Endothelial cell of umbilical vein (primary cell): Measurements from ENCODE around the gene ZCRB1. TPM values are rescaled to one million over a fixed set of nuclear protein-coding genes. Genes with fewer than 3 reads are reported as not detected.

Experiments used
- BruUV-seq: library from RNA; stranded (reverse); fragments of 400-500 nt; replicated peaks from 2 replicates; lab custom pipeline; 2021; lab: Mats Ljungman, UMichigan
- CTCF ChIA-PET: fragments of 300-600, 350-600 bp; sonication (Branson Sonifier 250); formaldehyde crosslinking; loops from one replicate; lab custom pipeline; 2021; ENCODE audit warnings: antibody characterized with exemption, inconsistent platforms; lab: Charles Lee
- POLR2A ChIA-PET: fragments of 300-600, 350-600 bp; sonication (Branson Sonifier 250); formaldehyde crosslinking; loops from one replicate; lab custom pipeline; 2021; ENCODE audit warnings: antibody characterized with exemption, inconsistent platforms; lab: Charles Lee
- DNase-seq: peaks from one replicate; pipeline ENCODE4 v3.0.0-alpha.2; 2011; ENCODE audit warnings: low read depth, low spot score
- FAIRE-seq: peaks from 2 replicates; lab custom pipeline; 2011; peaks lifted over from hg19 to GRCh38; lab: Jason Lieb, UNC
- H2AFZ ChIP-seq: 2 replicates; pipeline ENCODE4 v1.6.0; 2012; ENCODE audit warnings: low read depth, low read length, control low read depth, inconsistent platforms
- H3K27ac ChIP-seq: 2 replicates; pipeline ENCODE4 v1.5.1; 2011; ENCODE audit warnings: low read depth, mild to moderate bottlenecking, control low read depth, low read length, moderate library complexity; ENCODE audit not compliant: insufficient read depth
- H3K27me3 ChIP-seq, 2 experiments: 2 replicates each; pipeline versions ENCODE4 v1.6.0 to v1.6.1; 2011; ENCODE audit warnings: low read length in 2 of 2, mixed read lengths in 1 of 2; ENCODE audit not compliant: control insufficient read depth in 2 of 2, insufficient read depth in 2 of 2
- H3K36me3 ChIP-seq, 2 experiments: 2 replicates in 1 of 2; 3 replicates in 1 of 2; pipeline ENCODE4 v1.5.1; 2011; ENCODE audit warnings: low read length in 2 of 2, mild to moderate bottlenecking in 1 of 2, moderate library complexity in 1 of 2; ENCODE audit not compliant: control insufficient read depth in 2 of 2, insufficient read depth in 2 of 2; ENCODE audit errors: extremely low read depth in 1 of 2
- H3K4me1 ChIP-seq: 3 replicates; pipeline ENCODE4 v1.5.1; 2011; ENCODE audit warnings: mild to moderate bottlenecking, low read length; ENCODE audit not compliant: control insufficient read depth, insufficient read depth; ENCODE audit errors: extremely low read depth
- H3K4me2 ChIP-seq: 2 replicates; pipeline ENCODE4 v1.6.1; 2011; ENCODE audit warnings: low read length, control low read depth, mixed read lengths; ENCODE audit not compliant: insufficient read depth
- H3K4me3 ChIP-seq, 3 experiments: fragments of 200-600 bp in 1 of 3; sonication (generic), shearing (Covaris generic) in 1 of 3; replicated peaks in 1 of 3; 2 replicates each; pipeline ENCODE4 v1.5.1; 2011 to 2016; ENCODE audit warnings: control low read depth in 3 of 3, low read length in 3 of 3, mild to moderate bottlenecking in 2 of 3, inconsistent platforms in 1 of 3, low read depth in 1 of 3, moderate library complexity in 1 of 3; ENCODE audit not compliant: insufficient read depth in 1 of 3
- H3K79me2 ChIP-seq: 2 replicates; pipeline ENCODE4 v1.6.0; 2012; ENCODE audit warnings: low read length, inconsistent platforms; ENCODE audit not compliant: control insufficient read depth, insufficient read depth
- H3K9ac ChIP-seq: replicated peaks from 2 replicates; pipeline ENCODE3; 2011; ENCODE audit warnings: low read length, control low read depth; ENCODE audit not compliant: insufficient read depth; ENCODE audit errors: extremely low read depth
- H3K9me1 ChIP-seq: replicated peaks from 3 replicates; pipeline ENCODE4 v1.6.0; 2011; ENCODE audit warnings: mild to moderate bottlenecking, low read length; ENCODE audit not compliant: control insufficient read depth, insufficient read depth; ENCODE audit errors: extremely low read depth
- H3K9me3 ChIP-seq: replicated peaks from 2 replicates; pipeline ENCODE4 v1.5.1; 2012; ENCODE audit warnings: low read length, inconsistent platforms; ENCODE audit not compliant: control insufficient read depth, insufficient read depth
- H4K20me1 ChIP-seq: replicated peaks from 2 replicates; pipeline ENCODE3; 2011; ENCODE audit warnings: mild to moderate bottlenecking, low read length; ENCODE audit not compliant: control insufficient read depth, insufficient read depth; ENCODE audit errors: extremely low read depth
- EZH2 ChIP-seq: IDR thresholded peaks from 2 replicates; pipeline ENCODE4 v1.6.1; 2012; ENCODE audit warnings: borderline replicate concordance, low read depth, mild to moderate bottlenecking, moderate library complexity, low read length, inconsistent platforms; ENCODE audit not compliant: severe bottlenecking
- FOS ChIP-seq: IDR thresholded peaks from 2 replicates; pipeline ENCODE4 v1.6.1; 2011; ENCODE audit warnings: mild to moderate bottlenecking, low read length, moderate library complexity, borderline replicate concordance; ENCODE audit not compliant: insufficient read depth
- GATA2 ChIP-seq: IDR thresholded peaks from 2 replicates; pipeline ENCODE4 v1.7.0; 2011; ENCODE audit warnings: low read depth, mild to moderate bottlenecking, moderate library complexity, mixed read lengths, low read length; ENCODE audit not compliant: insufficient read length, insufficient read depth
- JUN ChIP-seq: IDR thresholded peaks from 2 replicates; pipeline ENCODE4 v1.6.1; 2011; ENCODE audit warnings: borderline replicate concordance, low read depth; ENCODE audit not compliant: insufficient read length, insufficient read depth
- MYC ChIP-seq: IDR thresholded peaks from one replicate; pipeline ENCODE4 v1.6.1; 2011; ENCODE audit warnings: mild to moderate bottlenecking, low read depth, low read length
- POLR2A ChIP-seq: IDR thresholded peaks from 2 replicates; pipeline ENCODE4 v1.6.1; 2012; ENCODE audit warnings: low read depth, mild to moderate bottlenecking, control low read depth, low read length
- dilution Hi-C: fragments of 300-500 bp; cut with MboI; formaldehyde crosslinking; loops from one replicate; pipeline ENCODE4 v1.15.0; 2019; ENCODE audit warnings: low sequenced_read_pairs; ENCODE audit not compliant: extremely low pct_ligation_motif_present
- intact Hi-C: fragments of 100-400 bp; cut with micrococcal nuclease; formaldehyde crosslinking; loops from one replicate; pipeline ENCODE4 v1.10.0; 2022
- polyA plus RNA-seq, 4 experiments: library from polyadenylated mRNA; depleted of rRNA in 3 of 4; stranded (reverse) in 3 of 4; unstranded in 1 of 4; fragments of >200 nt; gene quantifications; 2 replicates each; pipeline versions ENCODE4 v1.2.1 to v1.2.3, GENCODE V29; 2011 to 2012; ENCODE audit warnings: missing spikeins in 1 of 4
- total RNA-seq: library from RNA; stranded (reverse); gene quantifications from 2 replicates; pipeline ENCODE4 v1.2.3, GENCODE V29; 2021
- TF ChIP-seq, protein P1 (sequence below), 2 donors: IDR thresholded peaks; 1 replicate in 1 of 2; 2 replicates in 1 of 2; pipeline ENCODE4 v1.5.1; 2011; ENCODE audit warnings: low read length in 2 of 2, mild to moderate bottlenecking in 2 of 2, moderate library complexity in 2 of 2, control low read depth in 1 of 2, inconsistent platforms in 1 of 2, low read depth in 1 of 2; ENCODE audit not compliant: insufficient read depth in 1 of 2; ENCODE audit errors: extremely low read depth in 1 of 2
- TF ChIP-seq, protein P2 (sequence below): IDR thresholded peaks from 2 replicates; pipeline ENCODE4 v1.6.1; 2011; ENCODE audit not compliant: insufficient read depth, insufficient read length

ZCRB1 gene
- total and polyA plus RNA-seq, 2 donors (not counting 3 experiments of a cell fraction or from before 2014, with no cell fraction given) = 13.2 to 55.3 TPM

- TF ChIP-seq MYC (no peak), POLR2A (no peak), FOS (no peak), EZH2 (no peak), JUN (no peak), GATA2 (no peak)
- TF ChIP-seq, protein P1, sequence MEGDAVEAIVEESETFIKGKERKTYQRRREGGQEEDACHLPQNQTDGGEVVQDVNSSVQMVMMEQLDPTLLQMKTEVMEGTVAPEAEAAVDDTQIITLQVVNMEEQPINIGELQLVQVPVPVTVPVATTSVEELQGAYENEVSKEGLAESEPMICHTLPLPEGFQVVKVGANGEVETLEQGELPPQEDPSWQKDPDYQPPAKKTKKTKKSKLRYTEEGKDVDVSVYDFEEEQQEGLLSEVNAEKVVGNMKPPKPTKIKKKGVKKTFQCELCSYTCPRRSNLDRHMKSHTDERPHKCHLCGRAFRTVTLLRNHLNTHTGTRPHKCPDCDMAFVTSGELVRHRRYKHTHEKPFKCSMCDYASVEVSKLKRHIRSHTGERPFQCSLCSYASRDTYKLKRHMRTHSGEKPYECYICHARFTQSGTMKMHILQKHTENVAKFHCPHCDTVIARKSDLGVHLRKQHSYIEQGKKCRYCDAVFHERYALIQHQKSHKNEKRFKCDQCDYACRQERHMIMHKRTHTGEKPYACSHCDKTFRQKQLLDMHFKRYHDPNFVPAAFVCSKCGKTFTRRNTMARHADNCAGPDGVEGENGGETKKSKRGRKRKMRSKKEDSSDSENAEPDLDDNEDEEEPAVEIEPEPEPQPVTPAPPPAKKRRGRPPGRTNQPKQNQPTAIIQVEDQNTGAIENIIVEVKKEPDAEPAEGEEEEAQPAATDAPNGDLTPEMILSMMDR (IDR thresholded peaks at IDR 0.05; ENCODE audit: extremely low read depth in 1 of 2, insufficient read depth in 1 of 2, low read depth in 1 of 2, low read length in 2 of 2) = no peak
- TF ChIP-seq, protein P2, sequence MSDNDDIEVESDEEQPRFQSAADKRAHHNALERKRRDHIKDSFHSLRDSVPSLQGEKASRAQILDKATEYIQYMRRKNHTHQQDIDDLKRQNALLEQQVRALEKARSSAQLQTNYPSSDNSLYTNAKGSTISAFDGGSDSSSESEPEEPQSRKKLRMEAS = no peak
- no peak overlapping the region for H3K4me3 ChIP-seq
- H3K9me3 ChIP-seq = no peaks in the 10 kb centered on the region
- H3K4me2 ChIP-seq = no peak overlapping the region
- no peaks in the 10 kb centered on the region for H4K20me1 ChIP-seq
- BruUV-seq = no TSS peak
- no peak overlapping the region for H3K9ac ChIP-seq
- no peak overlapping the region for H3K27ac ChIP-seq
- peaks cover 22% of the 10 kb centered on the region for H3K79me2 ChIP-seq
- ChIA-PET CTCF (interaction anchor here (1.4 kb wide), 1 partner anchor 9 kb away, joined by 3 read pairs; no protein-coding TSS in a partner anchor), POLR2A (no interaction called here)
- H3K27me3 ChIP-seq = no peaks in the 10 kb centered on the region
- no peak for FAIRE-seq
- H3K4me1 ChIP-seq = peaks cover 7% of the 10 kb centered on the region
- dilution Hi-C loops (no loop called here), intact Hi-C loops (no loop called here)
- peaks cover 0 to 2% of the 10 kb centered on the region in 2 experiments for H3K36me3 ChIP-seq
- H2AFZ ChIP-seq = no peak overlapping the region
- H3K9me1 ChIP-seq = no peaks in the 10 kb centered on the region
- no peak for DNase-seq
Observed at GRCh38 chr12:42362647-42363260, 36.9 kb upstream of the ZCRB1 start.
